IPS DF 6.9 (cell line): Measurements from ENCODE around the gene C2CD5.

ENCODE experiments used
- DNase-seq: peaks from one replicate; pipeline ENCODE4 v3.0.0-alpha.2; 2013; ENCODE audit warnings: low read depth, low spot score
- H3K27ac ChIP-seq: one replicate; pipeline ENCODE4 v1.5.1; 2013; ENCODE audit warnings: low read length, control low read depth
- H3K27me3 ChIP-seq: 2 replicates; pipeline ENCODE4 v1.6.1; 2013; ENCODE audit warnings: mild to moderate bottlenecking, low read length; ENCODE audit not compliant: control insufficient read depth, insufficient read depth
- H3K36me3 ChIP-seq: 2 replicates; pipeline ENCODE4 v1.6.1; 2013; ENCODE audit warnings: low read length; ENCODE audit not compliant: control insufficient read depth, insufficient read depth
- H3K4me1 ChIP-seq: 2 replicates; pipeline ENCODE4 v1.6.1; 2013; ENCODE audit warnings: low read length; ENCODE audit not compliant: control insufficient read depth, insufficient read depth
- H3K4me3 ChIP-seq: 2 replicates; pipeline ENCODE4 v1.5.1; 2013; ENCODE audit warnings: mild to moderate bottlenecking, low read length
- H3K9me3 ChIP-seq: 2 replicates; pipeline ENCODE4 v1.6.1; 2013; ENCODE audit warnings: low read length, inconsistent platforms; ENCODE audit not compliant: control insufficient read depth, insufficient read depth
- WGBS: extraction: QIAGEN DNeasy Blood & Tissue Kit; methylation state at CpG from one replicate; pipeline ENCODE4 v1.1.7; 2013; ENCODE audit warnings: mixed read lengths, missing lambda C conversion rate; ENCODE audit not compliant: insufficient read length, insufficient coverage; 5-methylcytosine and 5-hydroxymethylcytosine counted together

The C2CD5 gene

DNA sequence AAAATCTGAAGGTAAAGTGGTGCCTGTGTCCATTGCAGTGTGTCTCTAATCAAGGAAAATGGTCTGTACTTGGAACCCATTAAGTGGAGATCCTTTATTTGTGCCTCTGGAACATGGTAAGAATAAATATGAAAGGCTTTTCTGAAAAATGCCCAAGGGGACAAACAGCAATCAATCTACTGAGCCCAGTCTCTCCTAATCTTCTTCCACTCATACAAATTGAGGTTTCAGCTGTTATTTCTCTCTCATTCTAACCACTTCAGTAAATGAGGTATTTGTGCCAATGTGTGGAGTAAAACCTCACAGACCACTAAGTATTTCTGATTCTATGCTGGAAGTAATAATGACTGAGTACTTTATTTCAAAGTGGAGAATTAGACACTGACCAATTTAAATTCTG lies 127.5 kb downstream of the C2CD5 start:
- Histone ChIP-seq H3K9me3 (no peaks in the 10 kb centered on the region), H3K4me3 (no peak overlapping the region), H3K27me3 (no peaks in the 10 kb centered on the region), H3K36me3 (no peaks in the 10 kb centered on the region), H3K4me1 (no peaks in the 10 kb centered on the region), H3K27ac (no peak overlapping the region)
- no peak for DNase-seq

DNA sequence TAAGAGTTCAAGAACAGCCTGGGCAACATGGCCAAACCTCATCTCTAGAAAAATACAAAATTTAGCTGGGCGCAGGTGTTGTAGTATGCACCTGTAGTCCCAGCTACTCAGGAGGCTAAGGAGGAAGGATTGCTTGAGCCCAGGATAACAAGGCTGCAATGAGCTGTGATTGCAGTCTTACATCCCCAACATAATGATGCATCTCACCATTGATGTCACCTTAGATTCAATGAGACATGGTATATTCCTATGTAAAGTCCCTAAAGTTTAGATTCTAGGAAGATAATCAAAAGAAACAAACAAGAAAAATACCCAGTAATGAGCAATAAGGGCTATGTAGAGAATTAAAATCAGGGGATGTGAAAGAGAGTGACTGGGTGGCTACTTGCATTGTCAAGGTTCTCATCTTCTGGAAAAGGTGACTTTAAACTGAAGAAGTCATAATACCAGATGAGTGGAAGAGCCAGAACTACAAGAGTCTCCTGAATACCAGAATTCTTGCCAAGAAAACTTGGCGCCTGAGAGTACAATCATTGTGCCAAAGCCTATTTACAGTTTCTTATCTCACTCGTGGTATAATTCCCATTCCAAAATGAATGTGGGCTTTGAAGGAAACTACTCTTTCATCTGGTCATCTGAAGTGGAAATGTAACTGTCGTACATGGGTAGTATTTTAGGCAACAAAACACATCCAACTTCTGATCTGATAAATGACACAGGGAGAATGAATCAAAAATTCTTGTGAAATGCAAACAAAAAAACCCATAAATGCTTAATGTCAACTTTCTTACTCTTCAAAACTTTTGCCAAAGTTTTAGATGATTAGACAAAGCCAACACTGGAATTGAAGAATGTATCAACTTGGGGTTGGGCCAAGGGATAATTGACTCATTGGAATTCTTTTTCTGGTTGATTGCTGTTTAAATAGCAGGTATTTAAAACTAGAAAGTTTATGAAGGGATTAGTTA lies 128.7 kb downstream of the C2CD5 start:
- Histone ChIP-seq H3K27ac (no peak overlapping the region), H3K27me3 (no peaks in the 10 kb centered on the region), H3K4me3 (no peak overlapping the region), H3K9me3 (no peaks in the 10 kb centered on the region), H3K4me1 (no peaks in the 10 kb centered on the region), H3K36me3 (no peaks in the 10 kb centered on the region)
- DNase-seq = no peak
- no CpG with 5 or more reads among the region's 4 CpGs for WGBS

GRCh38 chr12:22414742-22415141 lies 129.6 kb downstream of the C2CD5 start:
- WGBS = no CpG with 5 or more reads among the region's 2 CpGs
- no peak overlapping the region for H3K27ac ChIP-seq

DNA sequence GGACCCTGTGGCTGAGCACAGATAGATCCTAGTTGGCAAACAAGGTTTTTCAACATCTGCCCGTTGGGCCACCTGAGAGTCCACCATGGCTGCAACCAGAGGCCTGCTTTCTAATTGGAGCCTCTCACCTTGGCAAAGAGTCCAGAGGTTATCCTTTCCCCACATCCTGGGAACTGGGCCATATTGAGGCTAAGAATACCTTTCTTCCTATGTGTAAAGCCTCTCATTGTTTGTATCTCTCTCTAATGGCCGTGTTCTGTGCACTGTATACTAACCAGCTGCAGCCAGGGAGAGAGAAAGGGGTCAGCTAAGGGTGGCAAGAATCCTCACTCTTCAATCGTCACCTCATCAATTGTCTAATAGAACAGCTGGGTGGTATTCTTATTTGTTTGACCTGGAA lies 130.8 kb downstream of the C2CD5 start:
- Histone ChIP-seq H3K4me1 (no peaks in the 10 kb centered on the region), H3K4me3 (no peak overlapping the region), H3K9me3 (no peaks in the 10 kb centered on the region), H3K36me3 (no peaks in the 10 kb centered on the region), H3K27me3 (no peaks in the 10 kb centered on the region), H3K27ac (no peak overlapping the region)
- no peak for DNase-seq
- no CpG with 5 or more reads among the region's 3 CpGs for WGBS

More at GRCh38 chr12:22414742-22415141, 129.6 kb downstream of the C2CD5 start:
- DNase-seq = no peak
- Histone ChIP-seq H3K27me3 (no peaks in the 10 kb centered on the region), H3K36me3 (no peaks in the 10 kb centered on the region), H3K4me3 (no peak overlapping the region), H3K9me3 (no peaks in the 10 kb centered on the region), H3K4me1 (no peaks in the 10 kb centered on the region)

- no peaks in the 10 kb centered on the region for H3K4me1 ChIP-seq
- H3K4me3 ChIP-seq = no peak overlapping the region
- no peak for DNase-seq
- H3K27ac ChIP-seq = no peak overlapping the region
- H3K27me3 ChIP-seq = no peaks in the 10 kb centered on the region
- WGBS = no CpG with 5 or more reads among the region's 3 CpGs
- no peaks in the 10 kb centered on the region for H3K36me3 ChIP-seq
- no peaks in the 10 kb centered on the region for H3K9me3 ChIP-seq
These were observed 131.8 kb downstream of the C2CD5 start for GRCh38 chr12:22412581-22412980.

DNA sequence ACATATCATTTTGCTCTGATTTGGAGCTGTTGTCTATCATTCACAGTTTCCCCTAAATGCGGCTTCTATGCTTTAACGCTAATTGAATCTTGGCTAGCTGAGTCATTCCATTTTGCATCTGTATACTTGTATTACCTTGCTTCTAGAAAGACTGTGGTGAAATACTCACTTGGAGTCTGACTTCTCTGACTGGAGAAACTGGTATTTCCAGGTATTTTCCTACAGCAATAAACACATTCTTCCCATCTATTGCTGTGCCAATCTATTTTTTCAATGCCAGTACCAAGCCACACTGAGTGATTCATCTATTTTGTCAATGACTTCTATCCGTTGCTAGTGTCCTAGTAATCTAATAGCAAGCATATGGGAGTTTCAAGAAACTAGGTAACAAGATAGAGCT lies 133.9 kb downstream of the C2CD5 start:
- Histone ChIP-seq H3K4me3 (no peak overlapping the region), H3K9me3 (no peaks in the 10 kb centered on the region), H3K27ac (no peak overlapping the region), H3K27me3 (no peaks in the 10 kb centered on the region), H3K36me3 (no peaks in the 10 kb centered on the region), H3K4me1 (no peaks in the 10 kb centered on the region)
- WGBS = no CpG with 5 or more reads among the region's 3 CpGs
- no peak for DNase-seq

- no peaks in the 10 kb centered on the region for H3K36me3 ChIP-seq
- no CpG with 5 or more reads among the region's 12 CpGs for WGBS
- no peaks in the 10 kb centered on the region for H3K27me3 ChIP-seq
- H3K9me3 ChIP-seq = no peaks in the 10 kb centered on the region
- no peak overlapping the region for H3K4me3 ChIP-seq
- no peak for DNase-seq
- no peaks in the 10 kb centered on the region for H3K4me1 ChIP-seq
- no peak overlapping the region for H3K27ac ChIP-seq
These were observed 134.8 kb downstream of the C2CD5 start for GRCh38 chr12:22409377-22410164.

GRCh38 chr12:22408610-22409376 lies 135.5 kb downstream of the C2CD5 start:
- no peak overlapping the region for H3K4me3 ChIP-seq
- no peak overlapping the region for H3K27ac ChIP-seq
- H3K27me3 ChIP-seq = no peaks in the 10 kb centered on the region
- no peaks in the 10 kb centered on the region for H3K4me1 ChIP-seq
- no peaks in the 10 kb centered on the region for H3K9me3 ChIP-seq
- no peaks in the 10 kb centered on the region for H3K36me3 ChIP-seq
- DNase-seq = no peak
- no CpG with 5 or more reads among the region's 8 CpGs for WGBS

- no CpG with 5 or more reads among the region's 3 CpGs for WGBS
- Histone ChIP-seq H3K27ac (no peak overlapping the region), H3K27me3 (no peaks in the 10 kb centered on the region), H3K4me1 (no peaks in the 10 kb centered on the region), H3K4me3 (no peak overlapping the region), H3K9me3 (no peaks in the 10 kb centered on the region), H3K36me3 (no peaks in the 10 kb centered on the region)
- no peak for DNase-seq
These were observed 136.9 kb downstream of the C2CD5 start for GRCh38 chr12:22407397-22407796.

GRCh38 chr12:22406627-22407026 lies 137.7 kb downstream of the C2CD5 start:
- Histone ChIP-seq H3K36me3 (no peaks in the 10 kb centered on the region), H3K27ac (no peak overlapping the region), H3K4me3 (no peak overlapping the region), H3K27me3 (no peaks in the 10 kb centered on the region), H3K4me1 (no peaks in the 10 kb centered on the region), H3K9me3 (no peaks in the 10 kb centered on the region)
- no peak for DNase-seq
- WGBS = no CpG with 5 or more reads among the region's 1 CpG
